A673 (cell line): Measurements from ENCODE around the gene OR2K2. TPM values are rescaled to one million over a fixed set of nuclear protein-coding genes. Genes with fewer than 3 reads are reported as not detected.
"Not testable (repeated sequence)": the region's sequence is repeated elsewhere in the genome, so short reads cannot be mapped to it uniquely, and the experiment has no call there.

ENCODE experiments used
- BruUV-seq: library from RNA; stranded (reverse); fragments of 400-500 nt; replicated peaks from 2 replicates; lab custom pipeline; 2021; lab: Mats Ljungman, UMichigan
- CTCF ChIA-PET: fragments of 300-600 bp; sonication (Branson Sonifier 250); formaldehyde crosslinking; loops from one replicate; lab custom pipeline; 2022; ENCODE audit warnings: antibody characterized with exemption; lab: Charles Lee
- POLR2A ChIA-PET: fragments of 300-600 bp; sonication (Branson Sonifier 250); formaldehyde crosslinking; loops from one replicate; lab custom pipeline; 2022; ENCODE audit warnings: antibody characterized with exemption; ENCODE audit not compliant: low non-redundant PET; lab: Charles Lee
- DNase-seq: peaks from one replicate; pipeline ENCODE4 v3.0.0-alpha.2; 2015; ENCODE audit warnings: low spot score
- H3K27ac ChIP-seq: fragments of 200-600 bp; sonication (generic); 2 replicates; pipeline ENCODE4 v1.5.1; 2016; ENCODE audit warnings: mixed run types, low read depth, mild to moderate bottlenecking, mixed read lengths, antibody characterized with exemption, low read length; ENCODE audit not compliant: poor library complexity, severe bottlenecking
- H3K27me3 ChIP-seq: fragments of 200-600 bp; sonication (generic); replicated peaks from 2 replicates; pipeline ENCODE4 v1.6.1; 2017; ENCODE audit warnings: mixed run types, low read depth, mild to moderate bottlenecking, mixed read lengths, antibody characterized with exemption, low read length; ENCODE audit not compliant: insufficient read depth, poor library complexity
- H3K36me3 ChIP-seq: fragments of 200-600 bp; sonication (generic); 2 replicates; pipeline ENCODE4 v1.6.1; 2016; ENCODE audit warnings: mixed run types, mild to moderate bottlenecking, mixed read lengths, antibody characterized with exemption, low read length; ENCODE audit not compliant: insufficient read depth, poor library complexity, severe bottlenecking
- H3K4me1 ChIP-seq: fragments of 200-600 bp; sonication (generic); 2 replicates; pipeline ENCODE4 v1.6.1; 2017; ENCODE audit warnings: mixed run types, mild to moderate bottlenecking, mixed read lengths, antibody characterized with exemption, low read length; ENCODE audit not compliant: insufficient read depth, poor library complexity, severe bottlenecking
- H3K4me3 ChIP-seq: fragments of 200-600 bp; sonication (generic); 2 replicates; pipeline ENCODE4 v1.5.1; 2016; ENCODE audit warnings: low read depth, mixed run types, mild to moderate bottlenecking, mixed read lengths, low read length; ENCODE audit not compliant: poor library complexity, severe bottlenecking
- H3K9me3 ChIP-seq: fragments of 200-600 bp; sonication (generic); 2 replicates; pipeline ENCODE4 v1.6.1; 2016; ENCODE audit warnings: mixed run types, low read depth, mild to moderate bottlenecking, mixed read lengths, antibody characterized with exemption, low read length; ENCODE audit not compliant: poor library complexity, severe bottlenecking
- CTCF ChIP-seq: fragments of 300-800, 200-600 bp; sonication (generic); conservative IDR thresholded peaks from 2 replicates; pipeline ENCODE4 v1.5.1; 2017; ENCODE audit warnings: low read depth, mild to moderate bottlenecking, antibody characterized with exemption, low read length, moderate library complexity, mixed read lengths
- EZH2 ChIP-seq: fragments of 200-600 bp; sonication (generic); IDR thresholded peaks from 2 replicates; pipeline ENCODE4 v1.6.1; 2017; ENCODE audit warnings: borderline replicate concordance, low read depth, mild to moderate bottlenecking, mixed read lengths, antibody characterized with exemption, low read length; ENCODE audit not compliant: poor library complexity, severe bottlenecking
- intact Hi-C: fragments of 100-400 bp; cut with micrococcal nuclease; formaldehyde crosslinking; loops from one replicate; pipeline ENCODE4 v1.10.0; 2022; ENCODE audit not compliant: unreplicated experiment
- total RNA-seq: library from RNA; stranded (reverse); gene quantifications from 2 replicates; pipeline ENCODE4 v1.2.3, GENCODE V29; 2021

Gene OR2K2
- total RNA-seq, 1 experiment from 2014 or later, result not detected

DNA sequence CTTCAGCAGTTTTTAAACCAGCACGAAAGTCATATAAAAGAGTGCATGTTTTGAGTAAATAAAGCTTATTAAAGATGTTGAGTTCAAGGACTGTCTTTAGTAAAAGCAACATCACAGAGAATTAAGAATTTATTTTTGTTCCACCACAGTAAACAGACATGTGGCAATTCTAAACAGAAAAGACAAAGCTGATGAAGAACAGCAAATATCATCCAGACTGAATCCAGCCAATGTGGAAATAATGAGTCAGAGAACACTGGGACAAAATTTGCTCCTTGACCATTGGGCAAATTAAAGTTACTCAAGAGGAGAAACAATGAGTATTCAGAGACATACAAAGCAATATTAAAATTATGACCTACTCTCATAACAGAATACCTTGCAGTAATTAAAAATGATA, 28.8 kb downstream of the OR2K2 start:
- Histone ChIP-seq H3K36me3 (no peaks in the 10 kb centered on the region), H3K27me3 (no peaks in the 10 kb centered on the region), H3K27ac (no peak overlapping the region), H3K9me3 (peaks cover 3% of the 10 kb centered on the region), H3K4me1 (peaks cover 9% of the 10 kb centered on the region), H3K4me3 (no peak overlapping the region)
- TF ChIP-seq EZH2 (no peak), CTCF (no peak)
- ChIA-PET CTCF (no interaction called here), POLR2A (no interaction called here)
- BruUV-seq, result no TSS peak
- no peak for DNase-seq
- intact Hi-C loops, result no loop called here

GRCh38 chr9:111300140-111300735, 29.8 kb downstream of the OR2K2 start:
- H3K9me3 ChIP-seq, result peaks cover 3% of the 10 kb centered on the region
- H3K4me1 ChIP-seq, result peaks cover 9% of the 10 kb centered on the region
- no peak overlapping the region for H3K4me3 ChIP-seq
- CTCF ChIA-PET, result interaction anchor here (0.6 kb wide), 1 partner anchor 409 kb away, joined by 3 read pairs; no protein-coding TSS in a partner anchor
- H3K27ac ChIP-seq, result no peak overlapping the region
- intact Hi-C loops, result no loop called here
- H3K36me3 ChIP-seq, result no peaks in the 10 kb centered on the region
- DNase-seq, result no peak
- POLR2A ChIA-PET, result no interaction called here
- no peak for TF ChIP-seq CTCF
- TF ChIP-seq EZH2, result no peak
- no peaks in the 10 kb centered on the region for H3K27me3 ChIP-seq
- no TSS peak for BruUV-seq

- H3K4me3 ChIP-seq, H3K9me3 ChIP-seq, DNase-seq, H3K4me1 ChIP-seq, H3K36me3 ChIP-seq, H3K27ac ChIP-seq, POLR2A ChIA-PET, H3K27me3 ChIP-seq, BruUV-seq: not testable (repeated sequence)
- intact Hi-C loops, result loop anchor here (1.0 to 10.0 kb wide), 5 partner anchors 263 to 1117 kb away; no protein-coding TSS in a partner anchor
- CTCF ChIA-PET, result interaction anchor here (0.6 kb wide), 1 partner anchor 408 kb away, joined by 3 read pairs; no protein-coding TSS in a partner anchor
These were observed 30.4 kb downstream of the OR2K2 start for GRCh38 chr9:111299599-111299966.
